HCEC 1CT (cell line): ENCODE results near the gene STARD13.

Experiments used
- DNase-seq: peaks from one replicate; pipeline ENCODE4 v3.0.0-alpha.2; 2017

STARD13 gene

DNA sequence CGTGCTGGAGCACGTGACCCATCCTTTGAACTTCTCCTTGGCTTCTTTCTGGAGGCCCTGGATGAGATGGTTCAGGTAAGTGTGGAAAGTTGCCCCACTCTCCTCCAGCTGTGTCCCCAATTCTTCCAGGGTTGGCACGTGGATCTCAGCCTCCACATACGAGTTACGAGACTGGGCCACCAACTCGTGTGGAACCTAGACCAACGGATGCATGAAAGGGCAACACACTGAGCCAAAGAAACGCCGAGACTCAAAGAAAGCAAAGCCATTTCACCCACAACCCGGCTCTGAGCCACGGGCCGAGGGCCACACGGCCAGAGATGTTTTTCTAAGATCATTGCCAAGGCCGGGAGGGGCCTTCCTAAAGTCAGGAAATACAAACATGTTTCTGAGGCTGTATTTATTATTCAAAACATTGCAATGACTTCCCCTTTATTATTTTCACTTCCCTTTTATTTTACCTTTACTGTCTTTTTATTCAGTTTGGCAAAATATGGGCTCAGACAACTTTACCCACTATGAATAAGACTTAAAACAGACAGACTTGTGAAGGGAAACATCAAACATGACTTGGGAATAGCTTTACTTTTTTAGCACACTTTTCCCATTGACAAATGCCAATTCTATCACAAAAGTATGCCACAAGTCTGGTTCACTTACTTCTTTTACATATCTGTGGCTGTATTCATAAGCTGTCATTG, 174.7 kb downstream of the STARD13 start:
- no peak for DNase-seq

DNA sequence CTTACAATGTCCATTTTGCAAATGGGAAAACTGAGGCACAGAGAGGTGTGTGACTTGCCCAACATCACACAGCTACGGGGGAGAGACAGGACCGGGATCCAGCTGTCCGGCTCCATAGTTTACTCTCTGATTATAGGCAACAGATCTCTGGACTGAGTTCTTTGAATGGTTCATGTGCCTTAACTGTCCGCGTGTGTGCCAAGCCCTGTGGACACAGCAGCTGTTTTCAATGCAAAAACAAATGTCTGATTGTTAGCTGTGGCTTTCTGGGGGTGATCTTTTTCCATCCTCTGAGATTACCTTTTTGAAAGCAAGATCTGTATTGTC, 175.2 kb downstream of the STARD13 start:
- no peak for DNase-seq

DNA sequence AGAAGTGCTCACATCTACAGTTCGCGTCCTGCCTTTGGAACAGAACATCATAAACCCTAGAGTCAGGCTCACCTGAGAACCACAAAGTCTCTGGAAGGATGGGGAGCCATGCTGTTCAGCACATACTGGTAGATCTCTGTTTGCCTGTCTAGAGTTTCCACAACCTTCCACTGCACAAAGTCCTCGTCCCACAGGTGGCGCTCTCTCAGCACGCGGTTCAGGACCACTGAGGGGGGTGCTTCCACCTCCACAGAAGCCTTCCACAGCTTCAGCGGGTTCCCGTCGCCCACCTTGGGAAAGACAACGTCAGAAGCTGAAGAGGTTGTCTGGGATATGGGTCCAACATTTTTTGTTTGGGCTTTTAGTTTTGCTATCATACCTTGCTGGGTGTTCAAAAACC, 175.8 kb downstream of the STARD13 start:
- DNase-seq, result no peak

DNA sequence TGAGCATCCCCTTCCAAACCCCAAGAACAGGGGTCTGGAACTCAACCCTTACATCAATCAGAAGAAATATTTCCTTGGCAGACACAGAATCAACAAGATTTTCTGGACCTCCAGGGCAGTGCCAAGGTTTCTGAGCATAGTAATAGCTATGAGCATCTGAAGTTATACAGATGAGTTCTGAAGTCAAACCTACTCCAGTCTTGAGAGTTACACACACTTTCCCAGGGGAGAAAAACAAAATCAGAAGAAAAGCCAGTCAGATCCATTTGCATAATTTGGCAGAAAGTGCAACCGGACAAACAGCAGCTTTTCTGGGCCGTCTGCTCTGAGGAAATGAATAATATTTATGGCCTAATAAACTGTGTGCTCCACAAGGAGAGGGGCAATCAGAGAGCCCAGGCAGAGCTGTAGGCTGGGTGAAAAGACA, 176.3 kb downstream of the STARD13 start:
- DNase-seq, result no peak

DNA sequence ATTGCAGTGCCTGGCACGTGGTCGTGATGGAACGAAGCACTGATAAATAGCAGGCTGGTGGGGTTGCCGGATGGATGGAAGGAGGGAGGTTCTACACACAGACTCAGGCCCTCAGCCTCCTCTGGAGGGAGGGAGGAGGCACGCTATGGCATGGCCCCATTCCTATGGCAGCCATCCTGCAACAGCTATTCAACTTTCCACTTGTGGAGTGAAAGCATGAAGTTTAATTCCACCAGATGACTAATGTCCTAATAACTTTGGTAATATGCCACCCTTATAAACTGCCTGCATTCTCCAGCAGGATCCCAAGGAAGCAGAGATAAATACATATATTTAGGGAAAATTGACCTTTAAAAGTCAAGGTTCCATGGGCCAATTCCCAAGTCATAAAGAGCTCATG, 176.9 kb downstream of the STARD13 start:
- peak; percentile 60 for DNase-seq

DNA sequence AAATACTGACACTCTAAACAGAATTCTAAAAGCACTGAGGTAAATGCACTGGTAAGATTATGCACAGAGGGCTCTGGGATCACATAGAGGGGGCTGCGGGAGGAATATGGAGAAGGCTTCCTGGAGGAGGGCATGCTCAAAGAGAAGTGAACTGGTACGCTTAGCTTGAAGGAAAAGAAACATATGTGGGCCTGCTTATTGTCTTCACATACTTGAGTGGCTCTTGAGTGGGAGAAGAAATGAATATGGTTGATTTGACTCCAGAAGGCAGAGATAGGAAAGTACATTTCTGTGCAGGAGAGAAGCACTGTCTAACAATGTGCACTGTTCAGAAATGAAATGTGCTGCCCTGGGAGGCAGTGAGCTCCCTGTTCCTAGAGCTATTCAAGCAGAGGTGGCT, 178.2 kb downstream of the STARD13 start:
- DNase-seq, result no peak

DNA sequence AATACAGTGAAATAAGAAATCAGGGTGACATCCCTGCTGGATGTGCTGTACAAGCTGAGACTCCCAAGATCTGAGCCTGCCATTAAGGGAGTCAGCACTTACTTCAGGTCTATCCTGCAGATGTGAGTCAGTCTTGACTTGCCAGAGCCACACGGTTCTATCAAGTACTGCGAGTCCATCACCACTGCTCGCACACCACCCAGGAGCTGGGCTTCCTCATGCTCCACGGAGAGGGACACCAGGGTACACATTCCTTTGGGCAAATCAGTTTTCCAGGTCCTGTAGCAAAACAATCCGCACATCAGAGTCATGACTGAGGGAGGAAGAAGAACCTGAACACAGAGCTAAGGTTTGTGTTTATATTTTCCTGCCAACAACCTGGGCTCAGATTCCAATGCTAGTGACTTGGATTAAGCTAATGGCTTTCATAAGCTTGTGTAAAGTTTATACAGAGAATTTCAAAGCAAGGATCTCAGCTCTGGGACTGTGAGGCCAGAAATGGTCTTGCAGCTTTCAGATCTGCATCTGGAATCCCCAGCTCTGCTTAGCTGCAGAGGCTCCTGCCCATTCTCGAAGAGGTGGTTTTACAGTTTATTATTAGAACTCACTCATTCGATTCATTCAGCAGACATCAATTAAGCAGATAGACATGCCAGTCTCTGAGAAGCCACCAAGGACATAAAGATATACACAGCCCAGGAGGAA, 178.7 kb downstream of the STARD13 start:
- DNase-seq, result no peak

DNA sequence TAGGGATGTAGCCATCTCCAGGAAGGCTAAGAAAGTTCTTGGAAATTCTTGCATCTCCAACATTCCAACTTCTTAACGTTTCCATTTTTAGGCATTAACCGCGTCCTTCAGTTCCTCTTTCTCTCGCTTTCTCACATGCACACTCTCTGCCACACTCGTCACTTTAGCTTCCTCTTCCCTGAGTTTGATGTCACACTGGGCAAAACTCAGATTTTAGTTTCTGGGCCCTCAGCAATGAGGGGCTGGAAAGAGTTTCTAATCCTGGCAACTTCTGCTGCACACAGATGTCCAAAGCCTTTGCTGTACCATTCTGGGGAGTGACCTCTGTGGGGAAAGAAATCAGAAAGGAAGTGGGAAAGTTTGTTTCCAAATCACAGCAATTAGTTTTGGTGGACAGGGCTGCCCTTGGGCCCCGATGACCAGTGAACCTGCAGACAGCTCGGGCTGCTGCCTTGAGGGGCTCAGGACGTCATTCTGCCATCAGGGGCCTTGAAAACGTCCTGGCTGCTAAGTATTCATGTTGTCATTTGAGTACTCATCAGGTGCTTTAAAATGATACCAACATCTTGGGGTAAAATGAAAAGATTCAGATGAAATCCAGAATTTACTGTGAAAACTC, 180.1 kb downstream of the STARD13 start:
- DNase-seq, result no peak

DNA sequence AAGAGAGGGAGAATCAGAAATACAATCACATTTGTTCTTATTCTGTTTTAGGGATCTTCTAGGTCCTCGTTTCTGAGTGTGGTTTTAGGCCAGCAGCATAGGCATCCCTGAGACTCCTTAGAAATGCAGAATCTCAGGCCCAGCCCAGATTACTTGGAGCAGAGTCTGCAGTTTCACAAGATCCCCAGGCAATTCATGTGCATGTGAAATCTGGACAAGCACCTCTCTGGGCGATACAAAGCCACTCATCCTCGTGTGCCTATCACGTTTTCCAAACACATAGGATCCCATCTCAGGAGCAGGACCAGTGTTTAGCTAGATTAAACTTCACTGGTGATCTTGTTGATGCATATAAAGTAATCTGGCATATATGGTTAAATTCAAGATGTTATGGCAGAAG, 182.1 kb downstream of the STARD13 start:
- no peak for DNase-seq

DNA sequence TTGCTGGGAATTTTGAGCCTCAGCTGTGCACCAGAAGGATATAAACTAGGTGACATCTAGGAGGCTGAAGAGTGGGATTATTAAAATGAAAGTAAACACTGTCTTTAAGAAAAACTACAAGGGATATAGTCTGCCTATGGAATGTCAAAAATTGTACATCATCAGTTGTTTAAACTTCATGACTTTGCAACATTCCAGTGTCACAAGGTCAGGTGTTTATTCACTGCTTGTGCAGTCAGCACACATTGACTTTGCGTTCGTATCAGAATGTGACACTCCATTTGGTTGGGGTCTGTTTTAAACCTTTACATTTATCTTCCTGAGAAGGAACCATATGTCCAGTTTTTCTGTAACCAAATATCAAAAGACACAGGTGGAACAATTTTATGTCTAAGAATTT, 183.7 kb downstream of the STARD13 start:
- DNase-seq, result peak; percentile 14

DNA sequence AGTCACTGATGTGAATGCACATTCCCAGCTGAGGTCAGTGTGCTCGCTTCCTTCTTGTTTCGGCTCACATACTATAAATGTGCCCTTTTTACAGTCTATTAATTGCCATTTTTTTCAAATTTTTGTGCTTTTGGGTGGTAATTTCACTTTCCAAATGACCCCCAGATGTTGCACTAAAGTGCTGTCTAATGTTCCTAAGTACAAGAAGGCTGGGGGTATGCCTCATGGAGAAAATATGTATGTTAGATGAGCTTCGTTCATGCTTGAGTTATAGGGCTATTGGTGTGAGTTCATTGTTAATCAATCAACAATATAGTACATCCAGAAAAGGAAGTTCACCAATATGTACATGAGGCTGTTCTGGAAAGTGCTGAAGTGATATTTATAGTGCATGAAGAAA, 184.7 kb downstream of the STARD13 start:
- DNase-seq, result peak; percentile 26

DNA sequence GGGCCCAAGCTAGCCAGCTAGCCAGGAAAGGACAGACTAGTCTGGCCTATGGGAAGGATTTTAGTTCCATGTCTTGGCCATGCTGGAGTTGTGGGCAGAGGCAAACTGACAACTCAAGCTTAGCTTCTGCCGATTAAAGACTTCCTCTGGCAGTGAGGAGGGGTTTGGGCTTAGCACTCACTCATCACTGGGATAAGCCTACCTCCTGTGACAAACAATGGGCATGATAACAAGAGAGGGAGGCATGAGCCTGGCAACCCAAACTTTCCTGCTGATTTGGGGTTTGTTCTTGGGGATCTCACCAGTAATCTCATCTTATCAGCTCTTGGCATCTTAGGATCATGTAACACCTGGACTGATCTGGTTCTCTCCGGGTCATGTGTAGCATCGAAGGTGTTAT, 185.7 kb downstream of the STARD13 start:
- no peak for DNase-seq

DNA sequence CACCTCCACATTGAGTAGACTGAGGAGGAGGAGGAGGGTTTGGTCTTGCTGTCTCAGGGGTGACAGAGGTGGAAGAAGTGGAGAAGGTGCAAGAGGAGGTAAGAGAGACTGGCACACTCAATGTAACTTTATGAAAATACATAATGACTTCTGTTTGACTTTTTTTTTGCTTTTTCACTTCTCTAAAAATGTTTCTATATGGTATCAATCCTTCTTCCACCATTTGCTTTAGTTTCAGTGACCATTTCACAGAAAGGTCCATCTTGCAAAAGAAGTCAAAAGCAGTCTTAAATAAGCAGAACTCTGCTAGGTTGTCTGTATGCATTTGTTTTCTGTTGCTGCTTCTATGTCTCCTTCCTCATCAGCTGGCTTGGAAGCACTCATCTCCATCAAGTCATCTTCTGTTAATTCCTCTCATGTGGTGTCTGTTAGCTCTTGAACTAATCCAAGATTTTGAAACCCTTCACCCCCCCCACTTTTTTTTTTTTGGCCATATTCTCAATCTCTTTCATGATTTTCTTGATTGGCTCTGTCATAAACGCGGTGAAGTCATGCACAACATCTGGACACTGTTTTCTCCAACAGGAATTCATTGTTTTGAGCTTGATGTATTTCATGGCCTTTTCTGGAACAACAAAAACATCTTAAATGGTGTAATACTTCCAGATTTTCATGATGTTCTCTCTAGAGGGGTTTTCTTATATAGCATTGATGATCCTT, 188.5 kb downstream of the STARD13 start:
- no peak for DNase-seq

DNA sequence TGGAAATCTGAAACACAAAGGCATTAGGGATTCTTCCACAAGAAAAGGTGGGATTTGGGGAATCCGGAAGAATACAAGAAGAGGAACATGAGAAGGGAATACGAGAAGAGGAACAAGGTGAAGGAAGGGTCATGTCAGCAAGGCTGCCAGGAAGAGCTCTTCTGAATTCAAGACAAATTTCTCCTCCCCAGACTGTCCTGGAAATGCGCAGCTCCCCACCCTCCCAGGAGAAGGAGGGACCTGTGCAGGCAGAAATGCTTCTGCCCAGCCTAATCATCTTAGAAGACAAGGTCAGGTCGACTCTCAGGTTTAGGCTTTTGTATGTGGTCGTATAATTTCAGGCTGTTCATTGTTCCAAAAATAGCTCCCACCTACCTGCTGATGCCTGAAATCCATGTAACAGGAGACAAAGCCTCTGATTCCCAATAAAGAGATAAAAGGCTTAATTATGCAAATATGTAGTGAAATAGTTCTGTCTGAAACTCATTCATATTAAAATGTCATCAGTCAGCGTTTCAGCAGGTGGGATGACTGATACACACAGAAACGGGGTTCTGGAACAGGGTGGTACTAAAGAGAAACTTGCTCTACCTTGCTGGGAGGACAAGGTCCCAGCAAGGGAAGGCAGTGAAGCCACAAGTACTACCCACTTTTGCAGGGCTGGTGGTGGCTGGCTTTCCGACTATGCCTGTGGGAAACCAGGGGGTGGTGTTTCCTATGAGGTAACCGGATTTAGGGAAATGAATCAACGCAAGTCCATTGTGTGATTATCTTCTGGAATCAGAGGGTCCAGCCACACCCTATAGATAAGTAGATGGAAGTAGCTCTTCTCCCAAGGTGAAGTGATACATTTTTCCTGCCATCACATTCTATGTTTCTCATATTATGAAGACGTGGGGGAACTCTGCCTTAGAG, 193.2 kb downstream of the STARD13 start:
- DNase-seq, result no peak

DNA sequence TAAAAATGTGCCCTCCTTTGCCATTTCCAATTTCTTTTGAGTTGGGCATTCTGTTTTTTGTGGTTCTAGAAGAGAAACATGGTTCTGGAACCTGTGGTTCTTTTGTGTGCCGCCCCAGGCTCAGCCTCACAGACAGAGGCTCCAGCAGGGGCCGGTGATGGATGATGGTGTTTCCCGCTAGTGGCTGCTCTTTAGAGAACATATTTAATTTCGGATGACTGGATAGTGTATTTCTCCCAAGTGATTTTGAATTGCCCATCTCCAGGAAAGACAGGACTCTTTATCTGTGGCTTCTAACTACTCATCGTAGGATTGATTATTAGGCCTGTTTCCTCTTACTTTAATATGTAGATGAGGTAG, 194.2 kb downstream of the STARD13 start:
- DNase-seq, result no peak

DNA sequence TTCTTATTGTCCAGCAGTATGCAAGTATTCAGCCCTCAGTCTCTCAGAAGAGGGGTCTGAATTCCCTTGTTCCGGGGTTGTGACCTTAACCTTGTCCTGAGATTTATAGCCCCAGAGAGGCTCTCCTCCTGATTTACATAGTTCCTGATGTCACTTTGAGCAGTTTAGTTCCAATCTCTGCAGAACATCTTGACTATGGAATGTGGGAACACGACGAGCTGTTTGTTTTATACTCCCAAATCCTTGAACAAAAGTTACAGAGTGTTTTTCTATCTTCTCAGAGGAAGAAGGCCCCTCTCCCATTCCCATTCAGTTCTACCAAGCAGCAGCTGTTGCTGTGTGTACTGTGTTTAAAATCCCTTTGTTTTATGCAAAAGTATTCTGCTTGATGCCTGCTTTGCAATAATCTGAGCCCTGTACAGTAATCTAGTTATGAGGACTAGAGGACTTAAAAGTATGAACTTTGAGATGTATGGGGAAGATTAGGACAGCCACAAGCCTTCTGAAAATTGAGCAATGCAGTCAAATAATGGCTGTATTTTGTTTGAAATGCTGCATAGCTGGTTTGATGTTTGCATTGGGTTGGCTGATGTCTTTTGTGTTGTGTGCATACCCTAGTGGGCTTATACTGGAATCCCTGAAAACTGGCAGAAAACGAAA, 194.7 kb downstream of the STARD13 start:
- no peak for DNase-seq

DNA sequence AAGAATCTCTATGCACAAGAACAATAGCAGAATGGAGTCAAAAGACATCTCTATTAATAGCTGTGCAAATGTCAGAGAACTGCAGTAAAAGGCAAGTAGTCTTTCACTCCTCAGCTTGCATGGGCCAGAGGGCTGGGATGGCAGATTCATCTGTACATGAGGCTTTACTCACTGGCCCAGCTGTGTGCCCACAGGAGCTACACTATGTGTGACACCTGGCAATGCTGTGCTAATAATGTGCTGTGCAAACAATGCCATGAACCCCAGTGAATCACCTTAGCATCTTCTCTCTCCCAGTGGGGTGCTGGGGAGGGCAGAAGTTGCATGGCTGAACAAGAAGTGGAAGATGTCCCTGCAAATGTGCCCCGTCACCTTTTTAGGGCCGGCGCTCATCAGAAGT, 196.2 kb downstream of the STARD13 start:
- no peak for DNase-seq

DNA sequence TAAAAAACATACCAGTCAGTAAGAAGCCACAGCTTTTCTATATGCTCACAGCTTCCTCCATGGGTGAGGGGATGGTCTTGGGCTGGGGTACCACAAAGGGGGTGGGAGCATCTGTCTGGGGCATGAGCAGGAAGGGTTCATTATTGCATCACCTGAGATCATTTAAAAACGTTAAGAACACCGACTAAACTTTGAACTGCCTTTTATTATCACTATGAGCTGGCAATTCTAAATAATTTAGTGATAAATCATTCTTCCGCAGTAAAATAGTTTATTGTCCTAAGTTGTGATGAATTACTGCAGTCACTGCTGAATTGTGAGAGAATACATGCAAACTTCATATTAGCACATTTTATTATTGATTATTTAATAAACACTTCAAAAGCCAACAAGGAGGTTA, 197.8 kb downstream of the STARD13 start:
- DNase-seq, result peak; percentile 46

DNA sequence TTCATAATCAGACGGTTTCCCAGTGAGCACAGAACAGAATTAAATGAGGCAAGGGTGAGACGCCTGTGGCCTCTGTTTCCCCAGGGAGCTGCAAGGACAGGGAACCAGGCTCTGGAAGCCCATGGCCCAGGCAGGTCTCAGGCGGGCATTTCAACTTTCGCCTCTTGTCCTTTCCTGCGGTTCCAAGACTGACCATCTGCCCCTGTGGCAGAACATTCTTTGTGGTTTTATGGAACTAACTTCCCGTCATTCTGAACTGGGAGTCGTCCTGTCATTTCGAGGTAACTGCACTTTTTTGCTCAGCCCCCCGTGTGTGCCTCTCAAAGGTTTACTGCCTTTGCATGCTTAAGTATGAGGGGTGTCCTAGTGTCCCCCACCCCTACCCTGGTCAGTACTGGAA, 198.5 kb downstream of the STARD13 start:
- peak; percentile 11 for DNase-seq

DNA sequence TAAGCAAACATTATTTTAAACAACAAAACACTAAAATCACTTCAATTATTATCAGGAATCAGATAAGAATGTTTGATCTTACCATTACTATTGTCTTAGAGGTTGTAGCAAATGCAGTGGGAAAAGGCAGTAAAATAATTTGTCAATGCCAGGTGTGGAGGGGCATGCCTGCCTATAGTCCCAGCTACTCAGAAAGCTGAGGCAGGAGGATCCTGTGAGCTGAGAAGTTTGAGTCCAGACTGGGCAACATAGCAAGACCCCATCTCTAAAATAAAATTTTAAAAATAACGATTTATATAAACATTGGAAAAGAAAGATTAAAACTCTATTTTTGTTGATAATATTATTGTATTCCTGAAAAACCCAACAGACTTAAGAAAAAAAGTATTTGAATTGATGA, 202.5 kb downstream of the STARD13 start:
- no peak for DNase-seq

DNA sequence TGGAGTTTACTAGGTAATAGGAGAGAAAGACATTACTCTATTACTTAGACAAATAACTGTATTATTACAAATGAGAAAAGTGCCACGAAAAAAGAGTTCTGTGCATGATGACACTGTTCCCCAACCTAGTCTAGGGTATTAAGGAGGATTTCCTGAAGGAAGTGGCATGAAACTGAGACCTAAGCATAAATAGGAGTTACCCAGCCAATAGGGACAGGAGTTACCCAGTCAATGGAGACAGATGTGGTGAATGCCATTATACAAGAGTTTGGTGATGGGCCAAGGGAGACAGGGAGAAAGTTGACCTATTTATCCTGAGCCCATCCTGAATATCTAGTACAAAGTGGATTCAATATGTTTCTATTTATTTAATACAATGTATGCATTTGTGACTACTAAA, 203.9 kb downstream of the STARD13 start:
- no peak for DNase-seq

DNA sequence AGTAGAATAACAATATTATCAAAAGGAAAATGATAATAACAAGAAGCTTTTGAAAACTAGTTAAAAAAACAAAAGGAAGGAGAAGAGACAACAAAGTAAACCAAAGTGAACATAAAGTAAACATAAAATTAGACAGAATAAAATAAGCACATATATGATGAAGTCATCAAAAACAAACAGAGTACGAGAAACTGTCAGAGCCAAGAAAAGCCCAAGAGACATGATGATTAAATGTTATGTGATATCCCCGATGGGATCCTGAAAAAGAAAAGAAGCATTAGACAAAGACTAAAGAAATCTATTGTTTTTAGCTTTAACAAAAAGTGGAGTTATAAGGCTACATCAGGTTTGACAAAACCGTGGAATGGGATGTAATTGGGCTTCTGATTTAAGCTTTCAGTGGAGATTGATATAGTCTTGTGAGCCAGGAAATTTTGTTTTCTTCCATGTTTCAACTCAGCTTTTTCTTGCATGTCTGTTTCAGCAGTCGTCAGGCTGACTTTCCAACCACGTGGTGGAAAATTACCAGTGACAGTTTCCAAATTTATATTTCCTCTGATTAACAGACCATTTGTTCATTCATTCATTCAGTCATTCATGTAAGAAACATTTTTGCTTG, 204.5 kb downstream of the STARD13 start:
- no peak for DNase-seq
